Mesodermal cell (in vitro differentiated cells): Measurements from ENCODE around the gene CD74.

Source experiments
- H3K27ac ChIP-seq: 2 replicates; pipeline ENCODE4 v1.7.0; 2013; ENCODE audit warnings: mild to moderate bottlenecking, low read depth, low read length, moderate library complexity; ENCODE audit not compliant: severe bottlenecking
- H3K36me3 ChIP-seq: 2 replicates; pipeline ENCODE4 v1.7.1; 2013; ENCODE audit warnings: mild to moderate bottlenecking, low read length, moderate library complexity; ENCODE audit not compliant: control insufficient read depth, insufficient read depth
- H3K4me1 ChIP-seq: one replicate; pipeline ENCODE4 v1.7.1; 2013; ENCODE audit warnings: mild to moderate bottlenecking, low read length; ENCODE audit not compliant: insufficient read depth, control insufficient read depth, poor library complexity, severe bottlenecking
- H3K4me3 ChIP-seq: 2 replicates; pipeline ENCODE4 v1.7.0; 2013; ENCODE audit warnings: low read length, control low read depth, mild to moderate bottlenecking; ENCODE audit not compliant: insufficient read depth, poor library complexity, severe bottlenecking; ENCODE audit errors: extremely low read depth
- H3K9me3 ChIP-seq: 2 replicates; pipeline ENCODE4 v1.7.1; 2013; ENCODE audit warnings: mild to moderate bottlenecking, low read length, moderate library complexity; ENCODE audit not compliant: control insufficient read depth
- WGBS, 2 experiments: methylation state at CpG; one replicate each; pipeline ENCODE4 v1.1.5; 2013; ENCODE audit warnings: missing lambda C conversion rate in 2 of 2; ENCODE audit not compliant: insufficient coverage in 2 of 2; 5-methylcytosine and 5-hydroxymethylcytosine counted together

CD74 gene

DNA sequence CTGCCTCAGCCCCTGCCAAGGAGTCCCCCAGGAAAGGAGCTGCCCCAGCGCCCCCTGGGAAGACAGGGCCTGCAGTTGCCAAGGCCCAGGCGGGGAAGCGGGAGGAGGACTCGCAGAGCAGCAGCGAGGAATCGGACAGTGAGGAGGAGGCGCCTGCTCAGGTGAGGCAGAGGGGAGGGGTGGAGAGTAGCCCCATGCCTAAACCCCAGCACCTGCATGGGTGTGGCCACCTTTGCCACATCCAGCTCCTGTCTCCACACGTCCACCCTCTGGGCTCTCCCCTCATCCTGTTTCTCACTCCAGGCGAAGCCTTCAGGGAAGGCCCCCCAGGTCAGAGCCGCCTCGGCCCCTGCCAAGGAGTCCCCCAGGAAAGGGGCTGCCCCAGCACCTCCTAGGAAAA, 38.1 kb downstream of the CD74 start:
- Histone ChIP-seq H3K36me3 (peaks cover 90% of the 10 kb centered on the region), H3K27ac (no peak overlapping the region), H3K9me3 (peaks cover 5% of the 10 kb centered on the region), H3K4me1 (peaks cover 29% of the 10 kb centered on the region), H3K4me3 (no peak overlapping the region)
- 94 to 97% methylated on average over 10 to 11 of the region's 11 CpGs for WGBS, 2 experiments

DNA sequence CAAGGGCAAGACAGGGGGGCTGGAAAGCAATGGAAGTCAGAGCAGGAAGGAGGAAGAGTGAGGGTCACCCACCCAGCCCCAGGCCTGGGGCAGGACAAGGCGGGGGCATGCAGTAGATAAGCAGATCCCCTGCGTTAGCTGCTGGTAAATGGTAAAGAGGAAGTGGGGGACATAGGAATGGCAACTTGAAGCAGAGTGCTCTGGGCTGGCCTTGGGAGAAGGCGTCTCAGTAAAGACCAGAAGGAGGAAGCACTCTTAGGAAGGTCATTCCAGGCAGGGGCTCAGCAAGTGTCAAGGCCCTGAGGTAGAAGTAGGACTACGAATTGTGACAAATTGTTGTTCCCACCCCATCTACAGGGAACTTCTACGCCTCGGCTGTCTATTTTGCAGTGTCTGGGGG, 40.1 kb downstream of the CD74 start:
- Histone ChIP-seq H3K9me3 (no peaks in the 10 kb centered on the region), H3K4me1 (peaks cover 18% of the 10 kb centered on the region), H3K27ac (no peak overlapping the region), H3K36me3 (peaks cover 97% of the 10 kb centered on the region), H3K4me3 (no peak overlapping the region)
- WGBS, 2 experiments = 95 to 100% methylated on average over 5 to 6 of the region's 6 CpGs

DNA sequence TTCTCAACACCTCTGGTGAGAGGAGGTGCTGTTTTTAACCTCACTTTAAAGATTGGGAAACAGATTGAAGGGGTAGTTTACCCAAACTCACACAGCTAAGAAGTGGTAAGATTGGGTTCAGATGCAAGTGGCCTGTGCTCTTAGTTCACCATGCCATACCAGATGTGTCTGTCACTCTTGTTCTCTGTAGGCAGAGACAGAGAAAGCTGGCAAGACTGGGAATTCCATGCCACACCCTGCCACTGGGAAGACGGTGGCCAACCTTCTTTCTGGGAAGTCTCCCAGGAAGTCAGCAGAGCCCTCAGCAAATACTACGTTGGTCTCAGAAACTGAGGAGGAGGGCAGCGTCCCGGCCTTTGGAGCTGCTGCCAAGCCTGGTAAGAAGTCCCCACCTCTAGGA, 44.2 kb downstream of the CD74 start:
- 95 to 100% methylated on average over 4 of the region's 4 CpGs for WGBS, 2 experiments
- Histone ChIP-seq H3K4me1 (no peaks in the 10 kb centered on the region), H3K36me3 (peaks cover 93% of the 10 kb centered on the region), H3K27ac (no peak overlapping the region), H3K4me3 (no peak overlapping the region), H3K9me3 (no peaks in the 10 kb centered on the region)

DNA sequence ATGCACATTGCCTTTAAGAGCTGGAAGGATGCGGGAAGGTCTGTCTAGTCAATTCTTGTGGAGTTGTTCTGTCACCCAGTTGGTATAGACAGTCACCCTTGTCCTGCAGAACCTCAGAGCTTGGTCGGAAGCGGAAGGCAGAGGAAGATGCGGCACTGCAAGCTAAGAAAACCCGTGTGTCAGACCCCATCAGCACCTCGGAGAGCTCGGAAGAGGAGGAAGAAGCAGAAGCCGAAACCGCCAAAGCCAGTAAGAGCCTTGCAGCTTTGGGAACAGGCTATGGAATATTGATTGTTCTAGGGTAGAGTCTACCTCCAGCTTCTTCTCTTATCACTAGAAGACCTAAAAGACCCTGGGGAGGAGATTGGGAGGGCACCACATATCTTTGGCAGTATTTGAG, 48.7 kb downstream of the CD74 start:
- Histone ChIP-seq H3K36me3 (peaks cover 94% of the 10 kb centered on the region), H3K4me3 (no peak overlapping the region), H3K4me1 (peaks cover 5% of the 10 kb centered on the region), H3K27ac (no peak overlapping the region), H3K9me3 (no peaks in the 10 kb centered on the region)
- WGBS, 2 experiments = 92 to 96% methylated on average over 9 of the region's 9 CpGs

DNA sequence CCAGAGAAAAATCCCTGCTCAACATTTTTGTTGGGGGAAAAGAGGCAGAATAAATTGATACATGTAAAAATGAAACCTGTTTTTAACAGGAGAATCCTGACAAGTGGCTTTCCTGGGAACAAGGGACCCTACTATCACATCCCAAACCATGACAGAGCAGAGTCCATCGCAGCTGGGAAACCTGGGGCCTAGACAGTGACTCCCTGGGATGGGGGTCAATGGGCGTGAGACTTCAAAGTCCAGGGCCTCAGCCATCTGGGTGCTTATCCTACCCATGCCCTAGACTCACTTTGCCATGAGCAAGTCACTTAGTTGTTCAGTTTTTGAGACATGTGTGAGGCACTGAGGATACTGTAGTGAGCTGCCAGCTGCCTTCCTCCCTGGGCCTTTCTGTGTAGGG, 49.5 kb downstream of the CD74 start:
- peaks cover 86% of the 10 kb centered on the region for H3K36me3 ChIP-seq
- peaks cover 5% of the 10 kb centered on the region for H3K4me1 ChIP-seq
- no peak overlapping the region for H3K27ac ChIP-seq
- no peaks in the 10 kb centered on the region for H3K9me3 ChIP-seq
- no peak overlapping the region for H3K4me3 ChIP-seq
- WGBS, 2 experiments = 100% methylated on average over 1 to 2 of the region's 2 CpGs

GRCh38 chr5:150361301-150361700, 51.4 kb downstream of the CD74 start:
- Histone ChIP-seq H3K36me3 (peaks cover 74% of the 10 kb centered on the region), H3K27ac (no peak overlapping the region), H3K4me3 (no peak overlapping the region), H3K4me1 (peaks cover 11% of the 10 kb centered on the region), H3K9me3 (no peaks in the 10 kb centered on the region)
- 83 to 100% methylated on average over 1 of the region's 1 CpG for WGBS, 2 experiments

DNA sequence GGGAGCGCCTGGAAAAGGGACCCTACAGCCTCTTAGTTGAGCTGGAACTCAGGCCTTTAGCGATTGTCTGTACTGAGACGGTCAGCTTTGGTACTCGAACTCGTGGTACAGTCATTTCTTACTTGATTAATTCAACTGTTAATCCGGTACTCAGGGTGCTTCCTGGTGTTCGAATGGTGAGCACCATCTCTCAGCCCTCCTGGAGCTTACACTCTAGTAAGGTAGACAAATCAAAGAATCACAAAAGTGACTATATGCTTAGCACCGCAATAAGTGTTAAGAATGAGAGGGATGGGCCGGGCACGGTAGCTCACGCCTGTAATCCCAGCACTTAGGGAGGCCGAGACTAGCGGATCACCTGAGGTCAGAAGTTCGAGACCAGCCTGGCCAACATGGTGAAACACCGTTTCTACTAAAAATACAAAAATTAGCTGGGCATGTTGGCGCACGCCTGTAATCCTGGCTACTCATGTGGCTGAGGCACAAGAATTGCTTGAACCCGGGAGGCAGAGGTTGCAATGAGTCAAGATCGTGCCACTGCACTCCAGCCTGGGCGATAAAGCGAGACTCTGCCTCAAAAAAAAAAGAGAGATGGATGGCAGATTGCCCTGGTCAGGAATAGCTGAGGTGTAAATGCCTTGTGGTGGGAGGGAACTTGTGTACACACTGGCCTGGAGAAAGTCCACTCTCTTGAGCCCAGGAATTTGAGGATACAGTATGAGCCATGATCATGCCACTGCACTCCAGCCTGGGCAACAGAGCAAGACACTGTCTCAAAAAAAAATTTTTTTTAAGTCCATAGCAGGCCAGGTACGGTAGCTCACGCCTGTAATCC, 54.2 kb downstream of the CD74 start:
- H3K36me3 ChIP-seq = peaks cover 45% of the 10 kb centered on the region
- peak overlapping the region; percentile 59 for H3K27ac ChIP-seq
- WGBS, 2 experiments = 50% methylated on average over 22 to 23 of the region's 23 CpGs
- peaks cover 11% of the 10 kb centered on the region for H3K4me1 ChIP-seq
- H3K9me3 ChIP-seq = no peaks in the 10 kb centered on the region
- H3K4me3 ChIP-seq = peak overlapping the region; percentile 82

GRCh38 chr5:150357326-150358260, 55.1 kb downstream of the CD74 start, which contains the start of gene TCOF1:
Gene TCOF1 (plus strand): TSS chr5:150357697. CDS start chr5:150357747, 50 bp downstream.
- Histone ChIP-seq H3K36me3 (peaks cover 37% of the 10 kb centered on the region), H3K27ac (peak within 1 kb of the TSS; percentile 62), H3K4me3 (peak within 1 kb of the TSS; percentile 82), H3K4me1 (peaks cover 11% of the 10 kb centered on the region), H3K9me3 (no peaks in the 10 kb centered on the region)
- 1% methylated on average over 44 to 73 of the region's 90 CpGs for WGBS, 2 experiments

DNA sequence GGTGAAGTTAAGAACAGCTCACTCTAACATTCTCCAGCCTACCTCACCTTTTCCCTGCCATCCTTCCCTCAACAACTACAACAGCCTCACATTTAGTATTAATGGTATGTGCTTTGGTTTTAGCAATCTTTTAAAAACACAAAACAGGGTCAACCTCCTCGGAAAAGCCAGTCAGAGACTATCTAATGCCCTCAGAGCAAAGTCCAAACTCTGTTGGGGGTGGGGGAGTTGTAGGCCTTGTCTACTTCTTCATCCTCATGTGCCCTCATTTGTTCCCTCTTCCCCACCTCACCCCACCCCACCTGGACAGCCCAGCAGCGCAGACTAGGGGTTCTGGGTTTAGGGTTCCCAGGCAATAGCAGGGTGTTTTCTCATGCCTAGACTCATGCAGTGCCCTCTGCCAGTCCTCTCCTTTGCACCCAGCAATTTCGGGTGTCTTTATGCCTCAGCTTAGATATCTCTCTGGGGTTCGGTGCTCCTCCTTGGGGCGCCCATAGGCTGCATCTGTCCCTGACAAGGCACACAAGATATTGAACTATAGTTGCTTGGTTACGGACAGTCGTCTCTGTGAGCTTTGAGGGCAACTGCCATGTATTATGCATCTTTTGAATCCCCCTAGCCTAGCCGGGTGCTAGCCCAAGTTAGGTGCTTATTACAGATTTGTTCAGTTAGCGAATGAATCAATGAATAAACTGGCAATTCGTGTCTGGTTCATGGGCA, 56.0 kb downstream of the CD74 start:
- H3K36me3 ChIP-seq = peaks cover 28% of the 10 kb centered on the region
- peaks cover 11% of the 10 kb centered on the region for H3K4me1 ChIP-seq
- no peak overlapping the region for H3K4me3 ChIP-seq
- WGBS, 2 experiments = 80 to 81% methylated on average over 9 of the region's 10 CpGs
- H3K27ac ChIP-seq = peak overlapping the region; percentile 62
- H3K9me3 ChIP-seq = no peaks in the 10 kb centered on the region

DNA sequence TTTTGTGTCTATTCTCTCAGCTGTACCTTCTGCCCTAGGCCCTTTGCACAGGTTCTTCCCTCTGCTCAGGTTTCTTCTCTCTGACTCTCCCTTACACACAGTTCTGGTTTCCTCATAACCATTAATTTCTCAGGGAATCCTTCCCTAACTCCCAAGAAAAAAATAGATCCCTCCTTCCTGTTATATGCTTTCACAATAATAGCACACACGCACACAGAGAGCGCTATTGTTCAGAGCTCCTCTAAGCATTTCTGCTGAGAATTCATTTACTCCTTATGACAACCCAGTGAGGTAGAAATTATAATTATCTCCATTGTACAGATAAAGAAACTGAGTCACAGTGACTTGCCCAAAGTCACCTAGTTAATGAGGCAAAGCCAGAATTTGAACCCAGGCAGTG, 56.9 kb downstream of the CD74 start:
- Histone ChIP-seq H3K36me3 (peaks cover 18% of the 10 kb centered on the region), H3K4me1 (peaks cover 11% of the 10 kb centered on the region), H3K27ac (no peak overlapping the region), H3K9me3 (no peaks in the 10 kb centered on the region), H3K4me3 (no peak overlapping the region)
- WGBS, 2 experiments = 100% methylated on average over 2 of the region's 2 CpGs; no CpG with 5 or more reads in 1 of the 2 experiments
